HepG2 (cell line): ENCODE results near the gene SYVN1.

Source experiments
- EZH2 ChIP-seq: conservative IDR thresholded peaks from 2 replicates; pipeline ENCODE4 v1.6.1; 2012; ENCODE audit warnings: mild to moderate bottlenecking, low read depth, low read length, moderate library complexity
- NR3C1 ChIP-seq: sonication (generic); formaldehyde crosslinking; IDR thresholded peaks from 2 replicates; pipeline ENCODE4 v1.4.0; 2020; ENCODE audit warnings: missing genetic modification reagents
- POLR2A ChIP-seq, 2 experiments: IDR thresholded peaks; 2 replicates each; pipeline ENCODE4 v1.6.1; 2011; ENCODE audit warnings: low read depth in 2 of 2, low read length in 2 of 2, mild to moderate bottlenecking in 1 of 2, moderate library complexity in 1 of 2; ENCODE audit not compliant: insufficient read depth in 1 of 2
- SMC3 ChIP-seq: IDR thresholded peaks from 2 replicates; pipeline ENCODE4 v1.6.1; 2011; ENCODE audit warnings: low read length, improper control_type of control experiment
- SSRP1 ChIP-seq: IDR thresholded peaks from 2 replicates; pipeline ENCODE4 v1.6.1; 2016; ENCODE audit warnings: control low read depth
- TCF7L2 ChIP-seq: IDR thresholded peaks from 2 replicates; pipeline ENCODE4 v1.6.1; 2011; ENCODE audit warnings: mild to moderate bottlenecking, low read depth, low read length, moderate library complexity

DNA sequence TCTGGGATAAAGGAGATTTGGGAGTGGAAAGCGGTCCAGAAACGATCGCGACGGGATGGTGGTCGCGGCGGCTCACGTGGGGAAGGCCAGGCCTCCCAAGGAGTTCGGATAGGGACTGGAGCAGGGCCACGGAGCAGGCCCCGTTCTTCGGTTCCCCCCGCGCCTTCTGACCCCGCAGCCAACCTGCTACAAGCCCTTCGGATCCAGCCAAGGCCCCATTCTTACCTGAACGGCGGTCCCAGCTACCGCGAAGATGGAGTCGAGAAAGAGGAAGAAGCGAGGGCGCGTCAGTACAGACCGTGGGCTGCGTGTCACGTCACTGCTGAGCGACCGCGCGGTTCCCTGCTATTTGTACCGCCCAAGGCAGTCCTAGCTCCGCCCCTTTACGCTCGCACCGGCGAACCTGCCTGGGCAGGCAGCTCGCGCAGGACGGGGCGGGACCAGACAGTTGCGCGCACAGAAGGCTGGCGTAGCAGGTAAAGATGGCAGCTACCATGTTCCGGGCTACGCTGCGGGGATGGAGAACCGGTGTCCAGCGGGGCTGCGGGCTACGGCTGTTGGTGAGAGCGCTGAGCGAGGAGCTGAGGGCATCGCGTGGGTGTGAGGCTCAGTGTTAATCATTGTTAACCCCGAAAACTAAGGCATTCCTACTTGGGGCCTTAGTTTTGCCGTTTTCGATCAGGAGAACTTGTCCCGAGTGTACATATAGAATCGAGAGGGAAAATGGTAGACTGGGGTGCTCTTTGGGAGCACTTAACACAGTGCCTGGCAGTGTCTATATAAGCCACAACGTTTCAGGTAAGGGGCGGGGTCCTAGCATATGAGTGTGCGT lies 12.2 kb downstream of the SYVN1 start, which contains the start of the genes FAU and MRPL49:
- TF ChIP-seq POLR2A (IDR thresholded peaks at IDR 0.05; ENCODE audit: insufficient read depth in 1 of 2, low read depth in 2 of 2, low read length in 2 of 2) (peak in 1 of 2 experiments; percentile 92; a peak in 2 of 4 replicates), SMC3 (no peak), NR3C1 (no peak), SSRP1 (CRISPR knock-in tag) (peak; percentile 66; the same call in 1 of the 2 replicates), EZH2 (no peak), TCF7L2 (no peak)
